ENCODE measurements around the gene VSIG10L2.
"Not testable (repeated sequence)": the region's sequence is repeated elsewhere in the genome, so short reads cannot be mapped to it uniquely, and the experiment has no call there.

Gene VSIG10L2

DNA sequence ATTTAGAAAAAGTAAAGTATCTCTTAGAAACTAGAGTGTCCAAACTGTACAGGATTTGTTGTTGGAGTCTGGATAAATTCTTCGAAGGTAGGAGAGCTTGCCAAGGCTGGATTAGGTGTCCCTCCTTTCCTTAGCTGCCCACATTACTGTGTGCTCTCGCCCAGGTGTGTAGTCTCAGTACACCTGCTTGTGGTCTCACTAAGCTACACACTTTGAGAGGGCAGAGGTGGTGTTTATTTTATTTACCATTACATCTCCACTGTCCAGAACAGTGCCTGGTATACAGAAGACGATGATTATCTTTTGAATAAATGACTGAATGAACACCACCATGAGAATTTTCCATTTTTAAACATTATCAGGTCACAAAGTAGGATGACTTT is 36.5 kb downstream of the VSIG10L2 start:
- no peak for DNase-seq (ENCODE audit: low read depth)
- TF ChIP-seq, protein P1, sequence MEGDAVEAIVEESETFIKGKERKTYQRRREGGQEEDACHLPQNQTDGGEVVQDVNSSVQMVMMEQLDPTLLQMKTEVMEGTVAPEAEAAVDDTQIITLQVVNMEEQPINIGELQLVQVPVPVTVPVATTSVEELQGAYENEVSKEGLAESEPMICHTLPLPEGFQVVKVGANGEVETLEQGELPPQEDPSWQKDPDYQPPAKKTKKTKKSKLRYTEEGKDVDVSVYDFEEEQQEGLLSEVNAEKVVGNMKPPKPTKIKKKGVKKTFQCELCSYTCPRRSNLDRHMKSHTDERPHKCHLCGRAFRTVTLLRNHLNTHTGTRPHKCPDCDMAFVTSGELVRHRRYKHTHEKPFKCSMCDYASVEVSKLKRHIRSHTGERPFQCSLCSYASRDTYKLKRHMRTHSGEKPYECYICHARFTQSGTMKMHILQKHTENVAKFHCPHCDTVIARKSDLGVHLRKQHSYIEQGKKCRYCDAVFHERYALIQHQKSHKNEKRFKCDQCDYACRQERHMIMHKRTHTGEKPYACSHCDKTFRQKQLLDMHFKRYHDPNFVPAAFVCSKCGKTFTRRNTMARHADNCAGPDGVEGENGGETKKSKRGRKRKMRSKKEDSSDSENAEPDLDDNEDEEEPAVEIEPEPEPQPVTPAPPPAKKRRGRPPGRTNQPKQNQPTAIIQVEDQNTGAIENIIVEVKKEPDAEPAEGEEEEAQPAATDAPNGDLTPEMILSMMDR (IDR thresholded peaks at IDR 0.05; ENCODE audit: control insufficient read depth, insufficient read depth, low read depth, low read length, missing control alignments), result no peak
- H3K4me3 ChIP-seq (ENCODE audit: control insufficient read depth, low read depth, low read length), result no peak overlapping the region

DNA sequence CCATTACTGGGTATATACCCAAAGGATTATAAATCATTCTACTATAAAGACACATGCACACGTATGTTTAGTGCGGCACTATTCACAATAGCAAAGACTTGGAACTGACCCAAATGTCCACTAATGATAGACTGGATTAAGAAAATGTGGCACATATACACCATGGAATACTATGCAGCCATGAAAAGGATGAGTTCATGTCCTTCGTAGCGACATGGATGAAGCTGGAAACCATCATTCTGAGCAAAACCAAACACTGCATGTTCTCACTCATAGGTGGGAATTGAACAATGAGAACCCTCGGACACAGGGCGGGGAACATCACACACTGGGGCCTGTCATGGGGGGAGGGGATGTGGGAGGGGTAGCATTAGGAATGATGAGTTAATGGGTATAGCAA is 40.1 kb downstream of the VSIG10L2 start:
- H3K4me3 ChIP-seq (ENCODE audit: control insufficient read depth, low read depth, low read length); DNase-seq (ENCODE audit: low read depth): not testable (repeated sequence)

DNA sequence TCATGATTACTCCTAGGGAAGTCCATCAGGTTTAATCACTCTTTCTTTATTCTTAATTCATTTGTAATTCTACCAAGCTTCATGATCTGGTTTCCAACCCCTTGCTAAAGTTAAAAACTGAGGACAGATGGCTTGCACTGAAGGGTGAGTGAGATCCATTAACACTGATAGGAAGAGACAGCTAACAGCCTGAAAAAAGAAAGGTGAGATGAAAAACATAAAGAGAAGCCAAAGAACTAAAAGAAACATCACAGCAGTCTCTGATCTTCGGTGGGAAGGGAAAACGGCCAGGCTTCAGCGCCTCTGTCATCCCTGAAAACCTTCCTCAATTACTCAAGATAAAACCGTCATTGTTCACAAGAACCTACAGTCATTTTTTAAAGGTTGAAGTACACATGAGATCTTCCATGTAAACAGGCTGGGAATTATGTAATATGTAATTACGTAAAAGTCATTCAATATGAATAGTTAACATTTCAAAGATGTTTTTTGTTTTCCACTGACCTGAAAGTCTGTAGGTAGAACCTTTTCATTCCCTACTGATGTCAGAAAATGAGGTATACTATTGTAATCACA is 41.3 kb downstream of the VSIG10L2 start:
- no peak for DNase-seq (ENCODE audit: low read depth)
- TF ChIP-seq, protein P1 (IDR thresholded peaks at IDR 0.05; ENCODE audit: control insufficient read depth, insufficient read depth, low read depth, low read length, missing control alignments), result no peak
- no peak overlapping the region for H3K4me3 ChIP-seq (ENCODE audit: control insufficient read depth, low read depth, low read length)

DNA sequence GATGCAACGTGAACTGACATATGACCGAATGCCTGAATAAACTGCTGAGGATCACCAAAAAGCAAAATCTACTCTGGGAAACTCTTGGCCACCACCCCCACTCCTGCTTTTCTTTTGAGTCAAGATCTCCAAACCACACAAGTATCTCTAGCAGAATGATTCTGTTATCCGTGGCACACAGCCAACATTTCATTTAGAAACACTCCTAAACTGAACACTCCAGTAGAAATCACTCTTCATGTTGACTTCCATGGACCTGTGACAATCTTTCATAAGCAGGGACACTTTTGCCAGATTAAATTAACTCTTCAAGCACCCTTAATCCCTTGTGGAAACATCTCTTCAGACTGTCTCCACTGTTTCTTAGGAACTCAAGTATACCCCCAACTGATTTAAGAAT is 44.4 kb downstream of the VSIG10L2 start:
- peak; percentile 32 for DNase-seq (ENCODE audit: low read depth)
- H3K4me3 ChIP-seq (ENCODE audit: control insufficient read depth, low read depth, low read length), result no peak overlapping the region
- TF ChIP-seq, protein P1 (IDR thresholded peaks at IDR 0.05; ENCODE audit: control insufficient read depth, insufficient read depth, low read depth, low read length, missing control alignments), result no peak

DNA sequence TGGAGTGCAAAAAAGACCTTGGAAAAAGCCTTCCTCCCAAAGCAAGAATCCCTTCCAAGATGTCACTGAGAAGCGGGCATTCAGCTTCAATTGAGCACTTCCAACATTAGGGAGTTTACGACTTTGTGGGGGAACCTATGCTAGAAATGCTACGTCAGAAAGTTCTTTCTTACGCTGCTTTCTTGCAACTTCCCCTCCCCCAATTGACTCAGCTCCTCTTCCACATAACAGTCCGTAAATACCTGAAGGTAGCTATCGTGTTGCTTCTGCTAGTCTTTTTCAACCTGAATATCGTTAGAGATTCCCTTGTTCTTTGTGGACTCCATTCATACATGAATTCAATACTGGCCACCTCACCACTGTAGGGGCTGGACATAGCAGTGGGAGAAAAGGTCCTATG is 47.0 kb downstream of the VSIG10L2 start:
- TF ChIP-seq, protein P1 (IDR thresholded peaks at IDR 0.05; ENCODE audit: control insufficient read depth, insufficient read depth, low read depth, low read length, missing control alignments), result no peak
- H3K4me3 ChIP-seq (ENCODE audit: control insufficient read depth, low read depth, low read length), result no peak overlapping the region
- no peak for DNase-seq (ENCODE audit: low read depth)

DNA sequence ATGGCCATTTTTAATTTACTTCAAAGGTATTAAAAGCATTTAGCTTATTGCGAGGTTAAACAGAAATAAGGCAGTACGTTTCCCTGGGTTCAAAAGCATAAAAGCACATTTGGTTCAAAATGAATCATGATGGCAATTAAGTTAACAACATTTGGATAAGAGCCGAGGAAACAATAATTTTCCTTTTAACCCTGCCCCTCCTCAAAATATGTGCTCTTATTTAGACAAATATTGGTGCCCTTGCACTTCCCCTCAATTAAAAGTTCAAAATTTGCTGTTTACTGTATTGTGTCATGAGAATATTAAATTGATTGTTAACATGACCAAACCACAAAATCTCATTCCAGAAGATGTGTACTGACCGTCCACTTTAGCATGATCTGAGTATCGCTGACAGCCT is 48.7 kb downstream of the VSIG10L2 start:
- TF ChIP-seq, protein P1 (IDR thresholded peaks at IDR 0.05; ENCODE audit: control insufficient read depth, insufficient read depth, low read depth, low read length, missing control alignments), result no peak
- H3K4me3 ChIP-seq (ENCODE audit: control insufficient read depth, low read depth, low read length), result no peak overlapping the region
- DNase-seq (ENCODE audit: low read depth), result no peak

DNA sequence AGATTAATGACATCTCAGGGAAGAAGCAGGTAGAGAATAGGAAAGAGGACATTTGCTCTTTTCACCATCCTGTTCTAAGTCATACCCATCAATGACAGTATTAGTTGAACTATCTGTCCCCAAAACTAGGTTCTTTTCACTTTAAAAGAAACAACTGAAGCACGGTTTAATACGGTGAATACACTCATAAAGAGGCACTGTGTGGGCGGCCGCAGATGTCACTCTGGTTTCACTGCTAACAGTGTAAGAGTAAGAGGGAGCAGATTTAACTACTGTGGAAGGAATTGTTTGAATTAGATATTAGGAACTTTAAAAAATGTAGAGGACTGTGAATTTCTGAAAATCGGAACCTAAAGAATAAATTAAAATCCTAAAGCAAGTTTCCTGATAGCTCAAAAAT is 49.5 kb downstream of the VSIG10L2 start:
- no peak overlapping the region for H3K4me3 ChIP-seq (ENCODE audit: control insufficient read depth, low read depth, low read length)
- TF ChIP-seq, protein P1 (IDR thresholded peaks at IDR 0.05; ENCODE audit: control insufficient read depth, insufficient read depth, low read depth, low read length, missing control alignments), result no peak
- DNase-seq (ENCODE audit: low read depth), result no peak

All from AG09309 (cell line).